A673 (cell line): ENCODE data around the gene PARP9.

Source experiments
- CTCF ChIP-seq: fragments of 300-800, 200-600 bp; sonication (generic); conservative IDR thresholded peaks from 2 replicates; pipeline ENCODE4 v1.5.1; 2017; ENCODE audit warnings: low read depth, mild to moderate bottlenecking, antibody characterized with exemption, low read length, moderate library complexity, mixed read lengths
- EZH2 ChIP-seq: fragments of 200-600 bp; sonication (generic); IDR thresholded peaks from 2 replicates; pipeline ENCODE4 v1.6.1; 2017; ENCODE audit warnings: borderline replicate concordance, low read depth, mild to moderate bottlenecking, mixed read lengths, antibody characterized with exemption, low read length; ENCODE audit not compliant: poor library complexity, severe bottlenecking

- TF ChIP-seq EZH2 (no peak), CTCF (no peak)
These were observed 429 bp downstream of the PARP9 start for GRCh38 chr3:122563717-122564025.
